Skin epidermis (tissue), 12 donors: ENCODE measurements around the gene PLEKHA3.

Experiments used
- H3K27ac ChIP-seq, 21 experiments: fragments of 200-600 bp; sonication (generic) in 11 of 21; one replicate each; pipeline ENCODE4 v1.5.0; 2020; ENCODE audit warnings: mild to moderate bottlenecking in 3 of 21, inconsistent platforms in 2 of 21, moderate library complexity in 2 of 21
- H3K4me3 ChIP-seq, 7 experiments: fragments of 200-600 bp; sonication (generic) in 2 of 7; one replicate each; pipeline ENCODE4 v1.5.0; 2020; ENCODE audit warnings: inconsistent platforms in 2 of 7, mild to moderate bottlenecking in 2 of 7, moderate library complexity in 1 of 7

Gene PLEKHA3

GRCh38 chr2:178477443-178478129, 2.7 kb upstream of the PLEKHA3 start:
- peak overlapping the region; percentile 56 to 71 (median 61) for H3K4me3 ChIP-seq
- peak overlapping the region in 19 of 21 experiments; percentile 3 to 97 (median 89) for H3K27ac ChIP-seq

- Histone ChIP-seq H3K27ac (peak overlapping the region; percentile 10 to 97 (median 89)), H3K4me3 (peak overlapping the region; percentile 56 to 71 (median 61))
Measured at GRCh38 chr2:178478130-178478438, 2.2 kb upstream of the PLEKHA3 start.

GRCh38 chr2:178478439-178479274, 1.6 kb upstream of the PLEKHA3 start, which contains the start of gene FKBP7:
Gene FKBP7, minus strand, starts transcription at chr2:178478600. Its CDS starts 101 bp downstream, at chr2:178478499.
- peak within 1 kb of the TSS; percentile 56 to 71 (median 61) for H3K4me3 ChIP-seq
- H3K27ac ChIP-seq = peak within 1 kb of the TSS; percentile 10 to 97 (median 89)

- Histone ChIP-seq H3K27ac (peak overlapping the region in 18 of 21 experiments; percentile 81 to 94 (median 90)), H3K4me3 (peak overlapping the region; percentile 56 to 71 (median 61))
Measured at GRCh38 chr2:178479275-178479616, 1.0 kb upstream of the PLEKHA3 start.

GRCh38 chr2:178479758-178480226, 465 bp upstream of the PLEKHA3 start:
- Histone ChIP-seq H3K4me3 (peak overlapping the region; percentile 61 to 96 (median 88)), H3K27ac (peak overlapping the region in 20 of 21 experiments; percentile 72 to 96 (median 90))

GRCh38 chr2:178482437-178482836, 2.2 kb downstream of the PLEKHA3 start:
- H3K27ac ChIP-seq = no peak overlapping the region
- H3K4me3 ChIP-seq = no peak overlapping the region

GRCh38 chr2:178484245-178485041, 4.2 kb downstream of the PLEKHA3 start:
- H3K4me3 ChIP-seq = no peak overlapping the region
- H3K27ac ChIP-seq = no peak overlapping the region

GRCh38 chr2:178485356-178485755, 5.1 kb downstream of the PLEKHA3 start:
- H3K27ac ChIP-seq = no peak overlapping the region
- no peak overlapping the region for H3K4me3 ChIP-seq

- Histone ChIP-seq H3K27ac (no peak overlapping the region), H3K4me3 (no peak overlapping the region)
Measured at GRCh38 chr2:178491612-178492011, 11.4 kb downstream of the PLEKHA3 start.

- Histone ChIP-seq H3K4me3 (no peak overlapping the region), H3K27ac (no peak overlapping the region)
Measured at GRCh38 chr2:178496049-178496448, 15.8 kb downstream of the PLEKHA3 start.

GRCh38 chr2:178498137-178498536, 17.9 kb downstream of the PLEKHA3 start:
- no peak overlapping the region for H3K4me3 ChIP-seq

GRCh38 chr2:178499640-178500039, 19.4 kb downstream of the PLEKHA3 start:
- no peak overlapping the region for H3K27ac ChIP-seq
- H3K4me3 ChIP-seq = no peak overlapping the region

More at GRCh38 chr2:178498137-178498536, 17.9 kb downstream of the PLEKHA3 start:
- H3K27ac ChIP-seq = no peak overlapping the region

GRCh38 chr2:178502751-178503150, 22.5 kb downstream of the PLEKHA3 start:
- Histone ChIP-seq H3K4me3 (no peak overlapping the region), H3K27ac (no peak overlapping the region)

GRCh38 chr2:178506101-178506500, 25.8 kb downstream of the PLEKHA3 start:
- Histone ChIP-seq H3K4me3 (no peak overlapping the region), H3K27ac (no peak overlapping the region)

- Histone ChIP-seq H3K4me3 (no peak overlapping the region), H3K27ac (no peak overlapping the region)
Measured at GRCh38 chr2:178506524-178506923, 26.3 kb downstream of the PLEKHA3 start.

GRCh38 chr2:178506949-178507348, 26.7 kb downstream of the PLEKHA3 start:
- no peak overlapping the region for H3K27ac ChIP-seq

GRCh38 chr2:178508646-178509045, 28.4 kb downstream of the PLEKHA3 start:
- Histone ChIP-seq H3K4me3 (no peak overlapping the region), H3K27ac (no peak overlapping the region)

More at GRCh38 chr2:178506949-178507348, 26.7 kb downstream of the PLEKHA3 start:
- H3K4me3 ChIP-seq = no peak overlapping the region

- Histone ChIP-seq H3K27ac (no peak overlapping the region), H3K4me3 (no peak overlapping the region)
Measured at GRCh38 chr2:178510384-178510783, 30.1 kb downstream of the PLEKHA3 start.

GRCh38 chr2:178512484-178512883, 32.2 kb downstream of the PLEKHA3 start:
- no peak overlapping the region for H3K27ac ChIP-seq
- no peak overlapping the region for H3K4me3 ChIP-seq

- Histone ChIP-seq H3K4me3 (no peak overlapping the region), H3K27ac (no peak overlapping the region)
Measured at GRCh38 chr2:178513876-178514275, 33.6 kb downstream of the PLEKHA3 start.
